ENCODE results near the gene NOTCH1.
"Not testable (repeated sequence)": the region's sequence is repeated elsewhere in the genome, so short reads cannot be mapped to it uniquely, and the experiment has no call there.

Gene NOTCH1

DNA sequence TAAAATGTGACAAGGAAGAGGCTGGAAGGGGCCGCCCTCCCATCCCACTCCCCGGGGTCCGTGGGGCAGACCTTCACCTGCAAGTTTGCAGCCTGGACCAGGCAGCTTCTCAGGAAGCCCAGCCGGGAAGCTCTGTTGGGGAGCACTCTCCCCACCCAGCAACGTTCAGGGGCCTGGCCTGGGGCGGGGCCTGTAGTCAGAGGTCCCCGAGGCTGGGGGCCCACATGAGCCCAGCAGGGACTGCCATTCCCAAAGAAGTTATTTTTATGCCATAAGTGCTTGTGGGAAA, 32.7 kb upstream of the NOTCH1 start:
- no peaks in the 10 kb centered on the region for H3K36me3 ChIP-seq (replicated peaks; ENCODE audit: low read depth, low read length)
- H3K4me2 ChIP-seq (ENCODE audit: low read length): no peak overlapping the region
- H3K9me3 ChIP-seq (ENCODE audit: insufficient read depth, low read length): peaks cover 10% of the 10 kb centered on the region
- no peak overlapping the region for H3K27ac ChIP-seq (ENCODE audit: low read length)
- H3K4me3 ChIP-seq (ENCODE audit: low read length): no peak overlapping the region
- H3K79me2 ChIP-seq (ENCODE audit: low read length): no peaks in the 10 kb centered on the region
- no peak for TF ChIP-seq EZH2phosphoT487 (IDR thresholded peaks at IDR 0.05; ENCODE audit: low read depth)
- H3K9ac ChIP-seq (ENCODE audit: low read length): no peak overlapping the region
- no peaks in the 10 kb centered on the region for H4K20me1 ChIP-seq (ENCODE audit: insufficient read depth, low read length)
- peaks cover 4% of the 10 kb centered on the region; the same call in 1 of the 2 replicates for H3K27me3 ChIP-seq (ENCODE audit: low read depth, low read length)
- no peak overlapping the region for H2AFZ ChIP-seq (ENCODE audit: low read depth, low read length)
- peaks cover 34% of the 10 kb centered on the region for H3K4me1 ChIP-seq (ENCODE audit: low read length)

GRCh38 chr9:136577941-136578625, 32.2 kb upstream of the NOTCH1 start:
- Histone ChIP-seq H3K27me3 (ENCODE audit: low read depth, low read length) (peaks cover 4% of the 10 kb centered on the region; the same call in 1 of the 2 replicates), H3K27ac (ENCODE audit: low read length) (no peak overlapping the region), H3K79me2 (ENCODE audit: low read length) (no peaks in the 10 kb centered on the region), H3K4me2 (ENCODE audit: low read length) (no peak overlapping the region), H4K20me1 (ENCODE audit: insufficient read depth, low read length) (no peaks in the 10 kb centered on the region), H2AFZ (ENCODE audit: low read depth, low read length) (no peak overlapping the region), H3K9ac (ENCODE audit: low read length) (no peak overlapping the region), H3K4me1 (ENCODE audit: low read length) (peaks cover 34% of the 10 kb centered on the region), H3K4me3 (ENCODE audit: low read length) (no peak overlapping the region), H3K36me3 (replicated peaks; ENCODE audit: low read depth, low read length) (no peaks in the 10 kb centered on the region), H3K9me3 (ENCODE audit: insufficient read depth, low read length) (peaks cover 10% of the 10 kb centered on the region)
- TF ChIP-seq EZH2phosphoT487 (IDR thresholded peaks at IDR 0.05; ENCODE audit: low read depth): no peak
- TF ChIP-seq, protein P1, sequence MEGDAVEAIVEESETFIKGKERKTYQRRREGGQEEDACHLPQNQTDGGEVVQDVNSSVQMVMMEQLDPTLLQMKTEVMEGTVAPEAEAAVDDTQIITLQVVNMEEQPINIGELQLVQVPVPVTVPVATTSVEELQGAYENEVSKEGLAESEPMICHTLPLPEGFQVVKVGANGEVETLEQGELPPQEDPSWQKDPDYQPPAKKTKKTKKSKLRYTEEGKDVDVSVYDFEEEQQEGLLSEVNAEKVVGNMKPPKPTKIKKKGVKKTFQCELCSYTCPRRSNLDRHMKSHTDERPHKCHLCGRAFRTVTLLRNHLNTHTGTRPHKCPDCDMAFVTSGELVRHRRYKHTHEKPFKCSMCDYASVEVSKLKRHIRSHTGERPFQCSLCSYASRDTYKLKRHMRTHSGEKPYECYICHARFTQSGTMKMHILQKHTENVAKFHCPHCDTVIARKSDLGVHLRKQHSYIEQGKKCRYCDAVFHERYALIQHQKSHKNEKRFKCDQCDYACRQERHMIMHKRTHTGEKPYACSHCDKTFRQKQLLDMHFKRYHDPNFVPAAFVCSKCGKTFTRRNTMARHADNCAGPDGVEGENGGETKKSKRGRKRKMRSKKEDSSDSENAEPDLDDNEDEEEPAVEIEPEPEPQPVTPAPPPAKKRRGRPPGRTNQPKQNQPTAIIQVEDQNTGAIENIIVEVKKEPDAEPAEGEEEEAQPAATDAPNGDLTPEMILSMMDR (IDR thresholded peaks at IDR 0.05; ENCODE audit: low read depth, low read length): no peak

GRCh38 chr9:136576269-136576626, 30.4 kb upstream of the NOTCH1 start:
- H3K79me2 ChIP-seq (ENCODE audit: low read length): no peaks in the 10 kb centered on the region

GRCh38 chr9:136575626-136576268, 29.9 kb upstream of the NOTCH1 start:
- TF ChIP-seq, protein P1 (IDR thresholded peaks at IDR 0.05; ENCODE audit: low read depth, low read length): no peak
- no peak for TF ChIP-seq EZH2phosphoT487 (IDR thresholded peaks at IDR 0.05; ENCODE audit: low read depth)
- Histone ChIP-seq H3K4me2 (ENCODE audit: low read length) (peak overlapping the region; percentile 91), H3K27ac (ENCODE audit: low read length) (peak overlapping the region; percentile 47; the same call in 1 of the 2 replicates), H3K9me3 (ENCODE audit: insufficient read depth, low read length) (no peaks in the 10 kb centered on the region), H3K4me3 (ENCODE audit: low read length) (no peak overlapping the region), H3K36me3 (replicated peaks; ENCODE audit: low read depth, low read length) (no peaks in the 10 kb centered on the region), H2AFZ (ENCODE audit: low read depth, low read length) (no peak overlapping the region), H3K9ac (ENCODE audit: low read length) (no peak overlapping the region; the same call in 1 of the 2 replicates), H3K79me2 (ENCODE audit: low read length) (no peaks in the 10 kb centered on the region), H4K20me1 (ENCODE audit: insufficient read depth, low read length) (no peaks in the 10 kb centered on the region), H3K27me3 (ENCODE audit: low read depth, low read length) (peaks cover 8% of the 10 kb centered on the region; the same call in 1 of the 2 replicates), H3K4me1 (ENCODE audit: low read length) (peaks cover 34% of the 10 kb centered on the region)

More at GRCh38 chr9:136576269-136576626, 30.4 kb upstream of the NOTCH1 start:
- H3K27me3 ChIP-seq (ENCODE audit: low read depth, low read length): peaks cover 8% of the 10 kb centered on the region; the same call in 1 of the 2 replicates
- no peaks in the 10 kb centered on the region for H3K36me3 ChIP-seq (replicated peaks; ENCODE audit: low read depth, low read length)
- peak overlapping the region; percentile 47; the same call in 1 of the 2 replicates for H3K27ac ChIP-seq (ENCODE audit: low read length)
- H4K20me1 ChIP-seq (ENCODE audit: insufficient read depth, low read length): no peaks in the 10 kb centered on the region
- H2AFZ ChIP-seq (ENCODE audit: low read depth, low read length): no peak overlapping the region; the same call in 1 of the 2 replicates
- H3K4me3 ChIP-seq (ENCODE audit: low read length): peak overlapping the region; percentile 52
- peak overlapping the region; percentile 49; the same call in 1 of the 2 replicates for H3K9ac ChIP-seq (ENCODE audit: low read length)
- H3K4me1 ChIP-seq (ENCODE audit: low read length): peaks cover 34% of the 10 kb centered on the region
- TF ChIP-seq EZH2phosphoT487 (IDR thresholded peaks at IDR 0.05; ENCODE audit: low read depth): no peak
- TF ChIP-seq, protein P1 (IDR thresholded peaks at IDR 0.05; ENCODE audit: low read depth, low read length): no peak
- no peaks in the 10 kb centered on the region for H3K9me3 ChIP-seq (ENCODE audit: insufficient read depth, low read length)
- H3K4me2 ChIP-seq (ENCODE audit: low read length): peak overlapping the region; percentile 91

DNA sequence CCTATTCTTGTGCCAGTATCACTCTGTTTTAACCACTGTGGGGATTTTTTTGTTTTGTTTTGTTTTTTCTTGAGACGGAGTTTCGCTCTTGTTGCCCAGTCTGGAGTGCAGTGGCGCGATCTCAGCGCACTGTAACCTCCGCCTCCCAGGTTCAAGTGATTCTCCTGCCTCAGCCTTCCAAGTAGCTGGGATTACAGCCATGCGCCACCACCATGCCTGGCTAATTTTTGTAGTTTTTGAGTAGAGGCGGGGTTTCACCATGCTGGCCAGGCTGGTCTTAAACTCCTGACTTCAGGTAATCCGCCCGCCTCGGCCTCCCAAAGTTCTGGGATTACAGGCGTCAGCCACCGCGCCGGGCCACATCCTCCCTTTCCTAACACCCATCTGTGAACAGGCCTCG, 28.8 kb upstream of the NOTCH1 start:
- H2AFZ ChIP-seq (ENCODE audit: low read depth, low read length); H3K4me2 ChIP-seq (ENCODE audit: low read length); H3K9ac ChIP-seq (ENCODE audit: low read length); H4K20me1 ChIP-seq (ENCODE audit: insufficient read depth, low read length); H3K79me2 ChIP-seq (ENCODE audit: low read length); H3K36me3 ChIP-seq (replicated peaks; ENCODE audit: low read depth, low read length); H3K9me3 ChIP-seq (ENCODE audit: insufficient read depth, low read length); H3K27me3 ChIP-seq (ENCODE audit: low read depth, low read length); H3K27ac ChIP-seq (ENCODE audit: low read length); H3K4me3 ChIP-seq (ENCODE audit: low read length): not testable (repeated sequence)
- peaks cover 31% of the 10 kb centered on the region for H3K4me1 ChIP-seq (ENCODE audit: low read length)
